Measurements from ENCODE around the gene FBRS. TPM values are rescaled to one million over a fixed set of nuclear protein-coding genes. Genes with fewer than 3 reads are reported as not detected.

Gene FBRS
- 12.6 and 16.8 TPM in 2 replicates for total RNA-seq (2021)
- long read RNA-seq, partial matches to known transcripts: 2 of 6 reads
- long read RNA-seq, other reads (novel, unspliced or antisense): 3 of 6 reads

- peaks cover 43% of the 10 kb centered on the region for H3K27me3 Mint-ChIP-seq (ENCODE audit: low read depth)
- H4K20me1 ChIP-seq (ENCODE audit: control insufficient read depth, insufficient read depth, insufficient read length): no peaks in the 10 kb centered on the region
- H2BK15ac ChIP-seq (ENCODE audit: low read depth, low read length): no peak within 1 kb of the TSS
- H3K23me2 ChIP-seq (ENCODE audit: insufficient read length, low read depth, low read length, poor library complexity, severe bottlenecking): no peaks in the 10 kb centered on the region
- H3K4ac ChIP-seq (ENCODE audit: low read depth, low read length): no peak within 1 kb of the TSS
- H3K9ac ChIP-seq (ENCODE audit: extremely low read depth, insufficient read length, low read length): peak within 1 kb of the TSS; percentile 76
- no peak within 1 kb of the TSS for H2AK5ac ChIP-seq (ENCODE audit: insufficient read length, low read length)
- H2BK120ac ChIP-seq (ENCODE audit: low read depth, low read length, poor library complexity, severe bottlenecking): no peak within 1 kb of the TSS
- peaks cover 6% of the 10 kb centered on the region; the same call in 1 of the 2 replicates for H3K27me3 ChIP-seq (ENCODE audit: insufficient read depth, low read length)
- H3K4me2 ChIP-seq (ENCODE audit: insufficient read depth, insufficient read length, low read length): peak within 1 kb of the TSS; percentile 69
- peak within 1 kb of the TSS; percentile 92 for H3K18ac ChIP-seq (ENCODE audit: insufficient read length, low read depth, low read length)
- no peaks in the 10 kb centered on the region for H3K9me3 ChIP-seq (ENCODE audit: control insufficient read depth, low read depth, low read length)
- H3K4me1 ChIP-seq (ENCODE audit: insufficient read depth, low read length): no peaks in the 10 kb centered on the region
- no peak within 1 kb of the TSS for H4K5ac ChIP-seq (ENCODE audit: insufficient read length, low read depth, low read length)
- H3K9me3 Mint-ChIP-seq: no peaks in the 10 kb centered on the region
- H3K27ac ChIP-seq (ENCODE audit: insufficient read length, low read depth, low read length): peak within 1 kb of the TSS; percentile 29
- no peak within 1 kb of the TSS for H3K56ac ChIP-seq (ENCODE audit: insufficient read length, low read depth, low read length)
- H3K79me2 ChIP-seq (ENCODE audit: insufficient read depth, low read length): no peaks in the 10 kb centered on the region
- no peaks in the 10 kb centered on the region for H3K79me1 ChIP-seq (ENCODE audit: insufficient read depth, low read depth, low read length, poor library complexity, severe bottlenecking)
- TF ChIP-seq CTCF (conservative IDR thresholded peaks at IDR 0.05): peak; percentile 90
- H3K27ac Mint-ChIP-seq: peak within 1 kb of the TSS; percentile 99 to 100 (median 100)
- no peak within 1 kb of the TSS for H2BK5ac ChIP-seq (ENCODE audit: insufficient read length, low read length)
- no peak within 1 kb of the TSS for H4K8ac ChIP-seq (replicated peaks; ENCODE audit: insufficient read length, low read depth, low read length)
- no peak within 1 kb of the TSS for H4K91ac ChIP-seq (ENCODE audit: insufficient read length, low read depth, low read length)
- no peak within 1 kb of the TSS for H2AFZ ChIP-seq (ENCODE audit: low read length)
- no peak within 1 kb of the TSS for H2BK20ac ChIP-seq (ENCODE audit: low read depth, low read length, poor library complexity, severe bottlenecking)
- H3K4me3 Mint-ChIP-seq: peak within 1 kb of the TSS; percentile 96 to 99
- H3K23ac ChIP-seq (ENCODE audit: insufficient read length, low read depth, low read length): no peak within 1 kb of the TSS
- H3K36me3 Mint-ChIP-seq (ENCODE audit: insufficient read depth in 1 of 3, low read depth in 3 of 3): peaks cover 5 to 43% (median 38%) of the 10 kb centered on the region in 3 experiments; a peak in 6 of 7 replicates
- H3T11ph ChIP-seq (ENCODE audit: low read length): no peak within 1 kb of the TSS
- no CpG with 5 or more reads among the region's 86 CpGs for WGBS (ENCODE audit: extremely low coverage, insufficient read length, low lambda C conversion rate)
- H3K14ac ChIP-seq (ENCODE audit: insufficient read depth, low read length): peak within 1 kb of the TSS; percentile 83
- H2BK12ac ChIP-seq (ENCODE audit: insufficient read length, low read depth, low read length): no peak within 1 kb of the TSS
- peak; percentile 100 for DNase-seq
- H3K4me1 Mint-ChIP-seq: peaks cover 5 to 12% of the 10 kb centered on the region in 2 experiments
Observed at GRCh38 chr16:30657866-30658730, at the start of gene FBRS. Gene FBRS, plus strand, starts transcription at chr16:30658431. Its CDS starts 1,088 bp downstream, at chr16:30659519.

Data from H9 (cell line).